Pancreas (tissue), 10 donors: ENCODE results near the gene OAS1. TPM values are rescaled to one million over a fixed set of nuclear protein-coding genes. Genes with fewer than 3 reads are reported as not detected.

Experiments
- ATAC-seq, 4 donors: fragments of 200-7000 bp; cut with Tn5 transposase; one replicate each; pipeline versions ENCODE4 v1.8.0 to v1.9.1; 2020; ENCODE audit warnings: mild to moderate bottlenecking in 4 of 4, moderate library complexity in 4 of 4
- DNase-seq, 6 donors: peaks; one replicate each; pipeline ENCODE4 v3.0.0-alpha.2; 2020
- FAIRE-seq: peaks from 2 replicates; lab custom pipeline; 2012; peaks lifted over from hg19 to GRCh38; lab: Jason Lieb, UNC
- H3K27ac ChIP-seq, 4 donors: fragments of 200-600 bp; sonication (generic); 1 replicate in 3 of 4; 2 replicates in 1 of 4; pipeline versions ENCODE4 v1.5.0 to v1.8.0; 2020
- H3K27me3 ChIP-seq, 4 donors: fragments of 200-600 bp; one replicate each; pipeline ENCODE4 v1.8.0; 2021
- H3K36me3 ChIP-seq, 3 donors: fragments of 200-600 bp; sonication (generic) in 1 of 3; one replicate each; pipeline versions ENCODE4 v1.5.0 to v1.8.0; 2020 to 2021
- H3K4me1 ChIP-seq, 3 donors: fragments of 200-600 bp; one replicate each; pipeline ENCODE4 v1.8.0; 2021
- H3K4me3 ChIP-seq, 4 donors: fragments of 200-600 bp; sonication (generic) in 2 of 4; one replicate each; pipeline versions ENCODE4 v1.5.0 to v1.8.0; 2020 to 2021
- H3K9me3 ChIP-seq, 4 donors: fragments of 200-600 bp; one replicate each; pipeline ENCODE4 v1.8.0; 2021
- WGBS, 2 donors: extraction: QIAGEN DNeasy Blood & Tissue Kit; methylation state at CpG; one replicate each; pipeline ENCODE4 v1.1.7; 2013; 5-methylcytosine and 5-hydroxymethylcytosine counted together
- intact Hi-C, 3 donors: fragments of 100-400 bp; cut with DNase I; formaldehyde crosslinking; loops; one replicate each; pipeline versions ENCODE4 v1.11.1 to v1.14.2; 2022
- polyA plus RNA-seq, 2 donors: library from polyadenylated mRNA; stranded (reverse); fragments of 200-250 nt; gene quantifications; one replicate each; pipeline ENCODE4 v1.2.3, GENCODE V29; 2013
- total RNA-seq, 6 donors: library from RNA; stranded (reverse); fragmentation: NEBNext Ultra II Directional in 4 of 6; extraction: Animal tissue kit (Norgen Biotek cat#: 25700) in 4 of 6; gene quantifications; one replicate each; pipeline versions ENCODE4 v1.2.1 to v1.2.4, GENCODE V29; 2021 to 2023
- TF ChIP-seq, protein P1 (sequence below), 4 donors: fragments of 200-600 bp; sonication (generic) in 3 of 4; IDR thresholded peaks; one replicate each; pipeline versions ENCODE4 v1.5.0 to v1.8.0; 2021; ENCODE audit warnings: antibody characterized with exemption in 4 of 4
- donor health status: healthy with polysubstance abuse.
- donor health status: DM: no; HTN: no; CAD: no; lungs with moderate emphysema.
- donor health status: DM: no; HTN: no; CAD: no.
- donor health status: control.
- donor health status: control.
- donor health status: Bipolar disorder and iron deficiency.
- donor health status: DM: yes; HTN: yes; CAD: no.
- donor health status: DM: no; HTN: no; CAD: no.
- donor health status: DM: no; HTN: no; CAD: no.
- donor health status: DM: yes; HTN: yes; CAD: no.

The OAS1 gene
- total and polyA plus RNA-seq, 8 donors = 0.91 to 10.9 (median 3.1) TPM

DNA sequence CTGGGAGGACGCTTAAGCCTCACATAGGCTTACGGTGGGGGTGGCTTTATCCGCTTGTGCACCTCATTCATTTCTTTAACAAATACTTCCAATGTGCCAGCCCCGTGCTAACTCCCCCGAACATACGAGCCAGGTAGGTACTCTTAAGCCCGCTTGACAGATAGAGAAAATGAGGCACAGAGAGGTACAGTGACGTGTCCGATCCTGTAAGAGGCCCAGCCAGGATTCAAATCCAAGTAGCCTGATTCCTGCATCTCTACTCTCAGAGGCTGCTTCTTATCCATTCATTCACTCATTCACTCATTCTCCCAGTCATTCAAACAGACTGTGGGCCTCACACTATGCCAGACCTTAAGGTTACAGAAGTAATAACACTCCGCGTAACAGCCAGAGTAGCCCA lies 32.0 kb downstream of the OAS1 start:
- intact Hi-C loops = no loop called here
- no peaks in the 10 kb centered on the region for H3K9me3 ChIP-seq
- DNase-seq (no peak), ATAC-seq (peak in 3 of 4 donors; percentile 6 to 24 (median 15)), FAIRE-seq (no peak)
- TF ChIP-seq, protein P1, sequence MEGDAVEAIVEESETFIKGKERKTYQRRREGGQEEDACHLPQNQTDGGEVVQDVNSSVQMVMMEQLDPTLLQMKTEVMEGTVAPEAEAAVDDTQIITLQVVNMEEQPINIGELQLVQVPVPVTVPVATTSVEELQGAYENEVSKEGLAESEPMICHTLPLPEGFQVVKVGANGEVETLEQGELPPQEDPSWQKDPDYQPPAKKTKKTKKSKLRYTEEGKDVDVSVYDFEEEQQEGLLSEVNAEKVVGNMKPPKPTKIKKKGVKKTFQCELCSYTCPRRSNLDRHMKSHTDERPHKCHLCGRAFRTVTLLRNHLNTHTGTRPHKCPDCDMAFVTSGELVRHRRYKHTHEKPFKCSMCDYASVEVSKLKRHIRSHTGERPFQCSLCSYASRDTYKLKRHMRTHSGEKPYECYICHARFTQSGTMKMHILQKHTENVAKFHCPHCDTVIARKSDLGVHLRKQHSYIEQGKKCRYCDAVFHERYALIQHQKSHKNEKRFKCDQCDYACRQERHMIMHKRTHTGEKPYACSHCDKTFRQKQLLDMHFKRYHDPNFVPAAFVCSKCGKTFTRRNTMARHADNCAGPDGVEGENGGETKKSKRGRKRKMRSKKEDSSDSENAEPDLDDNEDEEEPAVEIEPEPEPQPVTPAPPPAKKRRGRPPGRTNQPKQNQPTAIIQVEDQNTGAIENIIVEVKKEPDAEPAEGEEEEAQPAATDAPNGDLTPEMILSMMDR (IDR thresholded peaks at IDR 0.05) = no peak
- peak overlapping the region; percentile 64 to 78 (median 69) for H3K4me3 ChIP-seq
- peak overlapping the region; percentile 34 to 72 (median 58) for H3K27ac ChIP-seq
- whole genome bisulfite sequencing, 2 donors = 8 to 17% methylated on average over 11 of the region's 11 CpGs
- no peaks in the 10 kb centered on the region for H3K27me3 ChIP-seq
- peaks cover 0 to 10% (median 6%) of the 10 kb centered on the region in 3 donors for H3K4me1 ChIP-seq
- H3K36me3 ChIP-seq = no peaks in the 10 kb centered on the region

DNA sequence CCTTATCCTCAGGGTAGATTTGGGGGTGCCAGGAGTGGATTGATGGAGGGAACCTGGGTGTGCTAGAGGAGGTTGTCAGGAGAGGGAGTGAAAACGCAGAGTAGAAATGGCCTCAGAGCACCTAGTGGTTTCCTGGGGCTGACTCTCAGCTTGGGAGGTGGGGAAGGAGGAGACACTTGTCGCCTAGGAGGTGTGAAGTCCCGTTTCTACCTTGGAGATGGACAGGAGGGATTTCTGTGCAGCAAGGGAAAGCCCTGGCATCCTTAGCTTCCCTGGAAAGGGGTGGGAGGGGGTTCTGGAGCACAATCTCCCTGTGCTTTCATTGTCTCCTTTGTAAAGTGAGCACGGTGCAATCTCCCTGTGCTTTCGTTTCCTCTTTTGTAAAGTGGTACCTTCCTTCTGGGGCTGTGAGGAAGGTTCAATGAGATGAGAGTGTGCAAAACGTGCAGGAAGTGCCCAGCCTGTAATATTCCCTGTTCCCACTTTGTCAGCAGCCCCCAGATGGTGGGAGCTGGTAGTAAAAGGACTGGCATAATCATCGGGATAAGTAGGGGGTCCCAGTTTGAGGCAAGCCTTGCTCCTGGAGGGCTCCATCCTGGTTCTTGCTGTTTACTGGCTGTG lies 33.1 kb downstream of the OAS1 start:
- Histone ChIP-seq H3K9me3 (no peaks in the 10 kb centered on the region), H3K27me3 (no peaks in the 10 kb centered on the region), H3K36me3 (no peaks in the 10 kb centered on the region), H3K4me3 (no peak overlapping the region), H3K27ac (no peak overlapping the region), H3K4me1 (peaks cover 0 to 10% (median 6%) of the 10 kb centered on the region in 3 donors)
- TF ChIP-seq, protein P1 (IDR thresholded peaks at IDR 0.05) = no peak
- ATAC-seq (no peak), DNase-seq (no peak), FAIRE-seq (no peak)
- 74 to 79% methylated on average over 7 of the region's 7 CpGs for WGBS, 2 donors
- intact Hi-C loops = no loop called here

DNA sequence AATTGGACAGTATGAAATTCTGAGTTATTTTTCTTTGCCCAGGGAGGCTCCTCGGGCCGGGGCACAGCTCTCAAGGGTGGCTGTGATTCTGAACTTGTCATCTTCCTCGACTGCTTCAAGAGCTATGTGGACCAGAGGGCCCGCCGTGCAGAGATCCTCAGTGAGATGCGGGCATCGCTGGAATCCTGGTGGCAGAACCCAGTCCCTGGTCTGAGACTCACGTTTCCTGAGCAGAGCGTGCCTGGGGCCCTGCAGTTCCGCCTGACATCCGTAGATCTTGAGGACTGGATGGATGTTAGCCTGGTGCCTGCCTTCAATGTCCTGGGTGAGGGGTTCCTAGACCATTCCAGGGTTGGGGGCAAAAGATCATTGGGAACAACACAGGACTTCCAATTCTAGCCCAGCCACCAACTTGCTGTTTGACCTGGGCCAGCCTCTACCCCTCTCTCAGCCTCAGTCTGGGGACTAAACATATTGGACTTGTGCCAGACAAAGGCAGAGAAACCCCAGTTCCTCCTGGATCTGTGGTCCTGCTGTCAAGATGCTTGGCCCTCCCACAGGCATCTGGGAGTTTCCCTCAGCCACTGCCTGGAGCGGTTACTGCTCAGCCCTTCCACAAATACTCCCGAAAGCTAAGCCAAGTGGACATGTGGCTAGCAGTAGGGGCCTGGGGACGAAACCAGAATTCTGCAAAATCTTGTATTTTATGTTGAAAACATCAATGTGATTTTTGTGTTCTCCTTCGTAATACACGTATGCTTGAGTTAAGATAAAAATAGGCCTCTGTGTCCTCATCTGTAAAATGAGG lies 35.0 kb downstream of the OAS1 start:
- H3K36me3 ChIP-seq = no peaks in the 10 kb centered on the region

DNA sequence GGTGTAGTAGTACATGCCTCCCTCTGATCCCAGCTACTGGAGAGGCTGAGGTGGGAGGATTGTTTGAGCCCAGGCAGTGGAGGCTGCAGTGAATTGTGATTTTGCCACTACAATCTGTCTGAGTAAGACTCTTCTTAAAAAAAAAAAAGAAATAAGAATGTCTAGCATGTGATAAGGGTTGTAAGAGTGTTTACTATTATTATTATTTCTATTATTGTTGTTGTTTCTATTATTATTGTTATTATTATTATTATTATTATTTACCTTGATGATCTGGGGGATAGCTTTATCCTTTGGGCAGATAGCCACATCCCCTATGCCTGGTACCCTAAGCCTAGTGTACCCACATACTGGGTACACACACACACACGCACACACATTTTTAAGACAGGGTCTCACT lies 35.8 kb downstream of the OAS1 start:
- WGBS, 2 donors = 94 to 100% methylated on average over 1 of the region's 1 CpG
- H3K4me3 ChIP-seq = no peak overlapping the region
- intact Hi-C loops = no loop called here
- ATAC-seq (no peak), DNase-seq (no peak), FAIRE-seq (no peak)
- H3K27me3 ChIP-seq = no peaks in the 10 kb centered on the region
- H3K9me3 ChIP-seq = no peaks in the 10 kb centered on the region
- TF ChIP-seq, protein P1 (IDR thresholded peaks at IDR 0.05) = no peak
- no peak overlapping the region for H3K27ac ChIP-seq
- H3K4me1 ChIP-seq = peaks cover 0 to 10% (median 6%) of the 10 kb centered on the region in 3 donors
- no peaks in the 10 kb centered on the region for H3K36me3 ChIP-seq

More for the DNA sequence above, 35.0 kb downstream of the OAS1 start:
- WGBS, 2 donors = 89 to 91% methylated on average over 16 of the region's 16 CpGs
- Histone ChIP-seq H3K27ac (no peak overlapping the region), H3K9me3 (no peaks in the 10 kb centered on the region), H3K4me3 (no peak overlapping the region), H3K4me1 (peaks cover 0 to 10% (median 6%) of the 10 kb centered on the region in 3 donors), H3K27me3 (no peaks in the 10 kb centered on the region)
- TF ChIP-seq, protein P1 (IDR thresholded peaks at IDR 0.05) = no peak
- no peak for FAIRE-seq
- ATAC-seq = no peak
- intact Hi-C loops = no loop called here
- DNase-seq = no peak
